EH (cell line): Measurements from ENCODE around the gene TMCC1.

Experiments used
- DNase-seq: peaks from one replicate; pipeline ENCODE4 v3.0.0-alpha.2; 2015; ENCODE audit warnings: low read depth

TMCC1 gene

GRCh38 chr3:129609591-129610182 lies 283.8 kb downstream of the TMCC1 start:
- peak; percentile 87 for DNase-seq

DNA sequence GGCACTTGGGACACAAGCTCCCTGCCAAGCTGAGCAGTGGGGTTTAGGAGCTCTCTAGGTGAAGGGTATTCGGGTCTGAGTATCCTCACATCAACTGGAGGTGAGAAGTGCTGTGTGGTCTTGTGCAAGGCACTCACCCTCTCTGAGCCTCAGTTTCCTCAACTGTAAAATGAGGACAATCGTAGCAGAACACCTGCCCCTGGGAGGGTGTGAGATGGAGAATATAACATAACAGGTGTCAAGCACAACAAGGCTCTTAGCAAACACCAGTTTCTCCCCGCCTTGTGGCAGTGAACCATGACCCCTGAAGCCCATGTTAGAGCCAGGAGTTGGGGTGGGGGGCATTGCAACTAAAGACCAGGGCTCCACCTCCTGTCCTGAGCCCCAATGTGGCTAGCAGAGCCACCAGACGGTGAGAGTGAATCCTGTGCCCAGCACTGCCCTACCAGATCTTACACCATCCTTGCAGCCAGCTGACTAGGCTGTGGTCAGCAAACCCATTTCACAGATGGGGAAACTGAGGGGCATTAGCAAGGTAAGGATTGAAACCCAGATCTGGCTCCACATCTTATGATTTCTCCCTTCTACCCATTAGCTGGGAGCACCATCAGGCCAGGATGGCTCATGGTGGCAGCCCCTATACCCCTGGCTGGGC lies 284.4 kb downstream of the TMCC1 start:
- no peak for DNase-seq

DNA sequence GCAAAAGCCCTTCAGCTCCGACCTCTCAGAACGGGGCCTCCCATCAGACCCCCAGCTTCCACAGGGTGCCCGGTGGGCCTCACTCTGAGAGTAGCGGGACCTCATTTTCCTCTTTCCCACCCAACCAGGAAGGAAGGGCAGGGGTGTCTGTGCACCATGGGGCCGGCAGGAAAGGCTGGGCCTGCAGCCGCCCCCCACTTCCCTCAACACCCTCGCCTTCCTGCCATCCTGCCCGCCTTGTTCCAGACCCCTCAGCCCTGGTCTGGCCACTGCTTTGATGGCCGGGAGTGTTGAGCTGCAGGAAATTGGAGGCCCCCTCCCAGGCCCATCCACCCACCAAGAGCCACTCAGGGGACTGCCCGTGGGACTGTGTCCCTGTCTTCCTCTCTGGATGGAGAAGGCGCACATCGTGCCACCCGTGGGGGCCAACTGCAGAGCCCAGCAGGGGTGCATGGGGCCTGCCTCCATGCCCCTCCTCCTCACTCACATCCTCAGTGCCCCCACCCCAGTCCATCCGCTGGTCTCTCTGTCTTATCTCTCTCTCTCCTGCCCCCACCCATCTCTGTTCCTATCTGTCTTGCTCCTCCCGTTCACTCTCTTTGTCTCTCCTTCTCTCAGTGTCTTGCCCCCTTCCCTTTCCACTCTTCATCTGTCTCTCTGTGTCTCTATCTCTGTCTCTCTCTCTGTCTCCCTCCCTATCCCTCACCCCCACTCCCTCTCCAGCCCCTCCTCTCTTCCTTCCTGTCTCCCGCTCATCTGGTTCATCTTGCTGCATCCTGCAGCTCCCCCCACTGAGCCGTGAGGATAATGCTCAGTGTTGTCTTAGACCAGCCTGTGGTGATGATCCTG lies 285.2 kb downstream of the TMCC1 start:
- peak; percentile 83 for DNase-seq

DNA sequence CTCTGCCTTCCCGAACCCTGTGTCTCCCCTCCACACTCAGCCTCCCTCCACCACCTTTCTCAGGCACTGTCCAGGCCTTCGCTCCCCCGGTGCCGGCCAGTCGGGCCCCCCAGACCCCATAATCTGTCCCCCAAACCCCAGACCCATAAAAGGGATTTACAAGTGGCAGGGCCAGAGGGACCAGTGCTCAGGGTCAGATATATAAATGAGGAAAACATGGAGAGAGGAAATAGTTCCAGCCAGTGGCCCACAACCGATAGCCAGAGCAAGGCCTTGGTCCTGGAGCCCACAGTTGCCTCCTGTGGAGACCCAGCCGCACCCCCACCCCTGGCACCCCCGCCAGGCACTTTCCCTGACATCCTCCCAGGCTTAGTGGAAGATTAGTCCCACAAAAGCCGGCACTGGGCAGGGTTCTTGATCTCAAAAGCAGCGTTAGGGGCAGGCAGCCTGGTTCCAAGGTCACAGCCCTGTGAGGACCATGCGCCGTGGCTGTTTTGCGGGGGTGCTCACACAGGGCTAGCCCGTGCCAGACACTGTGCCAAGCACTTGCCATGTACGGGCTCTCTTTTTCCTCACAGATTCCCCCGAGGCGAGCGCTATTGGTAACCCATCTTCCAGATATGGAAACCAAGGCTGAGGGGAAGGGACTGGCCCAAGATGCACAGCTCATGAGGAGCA lies 286.0 kb downstream of the TMCC1 start:
- DNase-seq = no peak

DNA sequence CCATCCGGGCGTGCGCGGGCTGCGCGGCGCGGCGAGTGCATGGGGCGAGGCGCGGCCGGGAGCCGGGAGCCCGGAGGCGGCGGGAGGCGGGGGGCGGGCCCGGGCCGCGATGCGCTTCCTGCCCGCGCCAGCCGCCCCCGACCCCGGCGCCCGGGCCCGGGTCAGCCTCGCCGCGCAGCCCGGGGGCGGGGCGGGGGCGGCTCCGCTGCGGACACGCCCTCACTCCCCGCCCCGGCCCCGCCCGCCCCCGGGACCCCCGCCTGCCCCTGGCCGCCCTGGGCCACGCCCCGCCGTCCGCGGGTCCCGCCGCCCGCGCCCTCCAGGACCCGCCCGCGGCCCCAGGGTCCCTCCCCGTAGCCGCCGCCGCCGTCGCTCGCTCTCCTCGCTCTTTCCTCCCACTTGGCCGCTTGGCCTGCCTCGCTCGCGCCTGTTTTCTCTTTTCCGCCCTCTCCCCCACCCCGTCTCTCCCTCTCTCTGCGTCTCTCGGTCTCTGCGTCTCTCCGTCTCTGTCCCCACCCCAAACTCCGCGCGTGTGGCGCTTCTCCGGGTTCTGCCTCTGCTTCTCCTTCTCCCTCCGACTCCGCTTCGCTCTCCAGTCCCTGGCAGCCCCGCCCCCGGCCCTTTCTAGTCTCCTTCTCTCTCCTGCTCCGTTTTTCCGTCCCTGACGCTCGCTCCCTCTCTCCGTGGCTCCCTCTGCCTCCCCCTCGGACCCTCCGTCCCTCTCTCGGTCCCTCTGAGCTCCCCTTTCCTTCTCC lies 286.7 kb downstream of the TMCC1 start, which contains the start of gene PLXND1:
PLXND1 (minus strand) TSS at position 41 of the 755 bp plus-strand sequence; CDS start at position 4, 37 bp downstream.
- peak; percentile 86 for DNase-seq

DNA sequence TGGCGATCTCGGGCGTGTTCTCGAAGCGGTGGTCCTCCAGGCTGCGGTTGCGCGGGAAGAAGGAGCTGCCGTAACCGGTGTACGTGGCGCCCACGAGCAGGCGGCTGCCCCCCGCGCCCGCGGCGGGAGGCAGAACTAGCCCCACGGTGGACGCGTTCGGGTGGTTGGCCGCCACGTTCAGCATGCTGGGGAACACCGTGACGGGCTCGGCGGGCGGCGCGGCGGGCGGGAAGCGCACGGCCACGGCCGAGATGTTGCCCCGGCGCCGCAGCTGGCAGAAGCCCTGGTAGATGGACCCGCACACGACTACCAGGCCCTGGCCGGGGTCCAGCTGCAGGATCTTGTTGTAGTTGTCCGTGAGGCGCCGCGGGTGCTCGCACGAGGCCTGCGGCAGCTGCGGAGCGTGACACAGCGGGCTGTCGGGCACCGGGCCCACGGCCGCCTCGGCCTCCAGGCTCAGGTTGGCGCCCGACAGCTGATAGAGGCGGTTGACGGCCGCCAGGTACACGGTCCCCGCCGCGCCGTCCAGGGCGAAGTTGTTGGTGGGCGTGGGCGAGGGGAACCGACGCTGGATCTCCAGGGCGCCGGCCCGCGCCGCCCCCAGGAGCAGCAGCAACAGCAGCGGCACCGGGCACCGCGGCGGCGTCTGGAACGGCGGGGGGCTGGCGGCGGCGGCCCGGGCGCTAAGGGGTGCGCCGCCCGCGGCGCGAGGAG lies 287.4 kb downstream of the TMCC1 start:
- DNase-seq = peak; percentile 69

GRCh38 chr3:129605203-129605921 lies 288.1 kb downstream of the TMCC1 start:
- peak; percentile 63 for DNase-seq

DNA sequence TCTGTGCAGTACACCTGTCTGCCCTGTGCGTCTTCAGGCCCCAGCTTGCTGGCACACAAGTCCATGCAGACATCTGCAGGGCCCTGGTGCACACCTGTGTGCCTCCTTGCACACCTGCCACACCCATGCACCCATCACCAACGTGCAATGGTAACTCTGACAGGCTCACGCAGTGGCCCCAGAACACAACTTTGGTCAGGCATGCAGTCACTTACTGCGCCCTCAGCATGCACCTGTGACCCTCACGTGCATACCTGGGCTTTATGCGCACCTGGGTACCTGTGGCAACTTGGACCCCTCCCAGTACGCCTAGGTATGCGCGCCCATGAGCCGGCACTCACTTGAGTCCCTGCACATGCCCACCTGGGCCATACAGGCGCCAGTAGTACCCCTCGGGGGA lies 288.7 kb downstream of the TMCC1 start:
- no peak for DNase-seq

DNA sequence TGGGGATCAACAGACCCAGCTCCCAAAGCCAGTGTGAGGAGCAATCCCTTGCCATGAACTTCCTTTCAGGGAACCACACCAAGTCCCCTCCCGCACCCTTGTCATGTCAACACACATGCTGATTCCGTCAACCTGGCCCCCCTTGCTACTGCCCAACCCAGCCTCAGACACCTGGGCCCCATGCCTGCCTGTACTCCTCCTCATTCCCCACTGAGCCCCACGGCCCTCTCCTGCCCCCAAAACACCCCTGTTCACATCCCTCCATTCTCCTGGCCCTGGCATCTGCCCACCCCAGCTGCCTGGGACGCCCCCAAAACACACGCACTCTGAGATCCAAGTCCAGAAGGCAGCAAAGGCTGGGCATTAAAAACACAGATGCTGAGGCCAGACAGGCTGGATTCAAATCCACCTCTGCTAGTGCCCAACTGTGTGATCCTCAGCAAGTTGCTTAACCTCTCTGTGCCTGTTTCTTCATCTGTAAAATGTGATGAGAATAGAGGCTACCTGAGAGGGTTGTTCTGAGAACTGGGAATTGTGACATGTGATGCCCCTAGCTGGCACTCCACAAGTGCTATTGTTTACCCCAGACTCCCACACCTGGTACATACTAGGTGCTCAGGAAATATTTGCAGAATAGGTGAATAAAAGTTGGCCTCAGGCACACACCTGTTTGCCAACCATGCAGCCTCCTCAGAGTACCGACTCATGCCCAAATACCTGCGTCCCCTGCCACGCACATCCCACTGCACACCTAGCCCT lies 289.3 kb downstream of the TMCC1 start:
- DNase-seq = no peak

DNA sequence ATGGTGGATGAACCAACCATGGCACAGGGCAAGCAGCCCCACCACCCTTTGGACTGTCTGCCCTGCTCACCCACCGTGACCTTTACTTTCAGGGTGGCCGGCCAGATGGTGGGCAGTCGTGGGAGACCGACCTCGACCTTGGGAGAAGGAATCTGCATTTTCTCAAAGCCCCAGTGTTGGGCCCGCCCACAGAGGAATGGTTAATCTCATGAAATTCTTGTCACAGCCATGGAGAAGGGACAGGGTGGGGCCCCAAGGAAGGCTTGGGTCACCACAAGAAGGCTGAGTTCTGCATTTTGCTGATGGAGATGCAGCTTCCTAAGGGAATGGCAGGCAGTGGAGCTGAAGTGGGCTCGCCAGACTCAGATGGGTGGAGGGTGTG lies 290.0 kb downstream of the TMCC1 start:
- peak; percentile 48 for DNase-seq

GRCh38 chr3:129602730-129603560 lies 290.6 kb downstream of the TMCC1 start:
- peak; percentile 98 for DNase-seq

GRCh38 chr3:129602309-129602708 lies 291.2 kb downstream of the TMCC1 start:
- DNase-seq = no peak

- no peak for DNase-seq
Measured at GRCh38 chr3:129601713-129602112, 291.8 kb downstream of the TMCC1 start.

DNA sequence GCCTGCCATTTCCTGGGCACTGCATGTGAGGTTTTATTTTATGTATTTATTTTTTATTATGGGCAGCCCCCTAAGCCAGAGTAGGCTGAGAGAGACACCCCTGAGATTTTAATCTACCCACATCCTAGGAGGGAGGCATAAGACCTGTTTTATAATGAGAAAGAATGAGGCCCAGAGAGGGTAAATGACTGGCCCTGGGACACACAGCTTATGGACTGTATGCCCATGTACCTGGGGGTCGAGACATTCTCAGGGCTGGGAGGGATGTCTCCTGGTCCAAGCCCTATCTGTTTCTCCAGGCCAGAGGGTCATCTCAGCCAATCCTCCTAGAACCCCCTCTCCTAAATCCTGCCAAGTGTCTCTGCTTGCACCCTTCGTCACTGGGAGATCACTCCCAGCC lies 293.2 kb downstream of the TMCC1 start:
- no peak for DNase-seq

- DNase-seq = peak; percentile 92
Measured at GRCh38 chr3:129599607-129600006, 293.9 kb downstream of the TMCC1 start.

GRCh38 chr3:129599073-129599472 lies 294.4 kb downstream of the TMCC1 start:
- DNase-seq = no peak

DNA sequence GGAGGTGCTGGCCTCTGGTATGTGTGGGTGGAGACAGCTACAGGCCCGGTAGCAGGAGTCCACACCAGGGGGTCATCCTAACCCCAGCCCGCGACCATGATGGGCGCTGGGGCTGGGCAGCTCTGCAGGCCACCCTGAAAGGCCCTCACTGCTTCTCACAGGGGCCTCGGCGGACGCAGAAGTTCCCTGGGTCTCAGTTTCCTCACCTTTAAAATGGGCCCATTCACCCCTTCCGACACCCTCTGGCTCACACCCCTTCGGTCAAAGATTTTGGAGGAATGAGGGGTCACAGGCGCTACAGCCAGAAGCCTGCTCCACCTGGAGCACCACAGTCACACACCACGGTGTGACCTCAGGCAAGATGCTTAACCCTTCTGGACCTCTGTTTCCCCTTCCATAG lies 295.0 kb downstream of the TMCC1 start:
- DNase-seq = no peak

GRCh38 chr3:129598000-129598381 lies 295.5 kb downstream of the TMCC1 start:
- peak; percentile 88 for DNase-seq
